ENCODE results near the gene MAMSTR.
"Not testable (repeated sequence)": the region's sequence is repeated elsewhere in the genome, so short reads cannot be mapped to it uniquely, and the experiment has no call there.

MAMSTR gene

GRCh38 chr19:48718106-48718505 is 1.4 kb downstream of the MAMSTR start:
- not testable (repeated sequence) for DNase-seq

GRCh38 chr19:48716562-48717291 is 2.8 kb downstream of the MAMSTR start:
- no peak for DNase-seq

GRCh38 chr19:48715681-48716171 is 3.8 kb downstream of the MAMSTR start:
- no peak for DNase-seq

DNA sequence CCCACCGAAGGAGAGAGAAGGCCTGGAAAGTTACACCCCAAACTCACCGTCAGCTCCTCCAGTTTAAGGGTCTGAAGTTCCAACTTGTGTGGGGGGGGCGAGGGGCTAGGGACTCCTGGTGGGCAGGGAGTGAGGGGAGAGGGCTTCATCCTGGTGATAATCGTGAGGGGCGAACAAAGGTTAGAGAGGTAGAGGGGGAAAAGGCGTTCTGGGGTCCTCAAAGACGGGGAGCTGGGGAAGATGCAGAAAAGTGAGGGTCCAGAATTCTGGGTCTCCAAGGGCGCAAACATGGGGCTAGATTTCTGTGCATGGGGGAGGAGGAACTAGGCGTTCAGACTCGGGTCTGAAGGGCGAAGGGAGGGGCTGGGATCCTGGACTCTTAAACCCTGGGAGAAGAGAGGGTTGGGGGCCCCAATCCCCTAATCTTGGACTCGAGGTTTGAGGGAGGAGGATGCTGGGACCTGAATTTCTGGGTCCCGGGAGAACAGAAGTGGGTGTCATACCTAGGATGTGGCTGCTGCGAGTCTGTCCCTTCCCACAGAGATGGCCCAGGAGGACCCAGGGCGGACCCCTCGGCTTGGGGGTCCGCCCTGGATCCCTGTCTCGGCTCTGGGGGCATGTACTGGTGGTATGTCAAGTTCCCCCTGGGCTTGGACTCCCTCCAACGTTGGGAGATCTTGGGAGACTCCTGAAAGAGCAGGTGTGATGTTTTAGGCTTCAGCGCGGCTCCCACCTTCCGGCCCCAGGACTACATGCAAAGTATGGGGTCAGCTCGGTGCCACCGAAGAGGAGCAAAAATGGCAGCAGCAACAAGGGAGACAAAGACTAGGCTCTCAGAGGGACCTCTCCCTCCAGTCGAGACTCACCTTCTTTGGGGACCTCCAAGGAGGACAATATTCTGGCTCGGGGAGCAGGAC is 4.5 kb downstream of the MAMSTR start:
- no peak for DNase-seq

GRCh38 chr19:48713864-48714755 is 5.4 kb downstream of the MAMSTR start:
- DNase-seq: peak; percentile 100

DNA sequence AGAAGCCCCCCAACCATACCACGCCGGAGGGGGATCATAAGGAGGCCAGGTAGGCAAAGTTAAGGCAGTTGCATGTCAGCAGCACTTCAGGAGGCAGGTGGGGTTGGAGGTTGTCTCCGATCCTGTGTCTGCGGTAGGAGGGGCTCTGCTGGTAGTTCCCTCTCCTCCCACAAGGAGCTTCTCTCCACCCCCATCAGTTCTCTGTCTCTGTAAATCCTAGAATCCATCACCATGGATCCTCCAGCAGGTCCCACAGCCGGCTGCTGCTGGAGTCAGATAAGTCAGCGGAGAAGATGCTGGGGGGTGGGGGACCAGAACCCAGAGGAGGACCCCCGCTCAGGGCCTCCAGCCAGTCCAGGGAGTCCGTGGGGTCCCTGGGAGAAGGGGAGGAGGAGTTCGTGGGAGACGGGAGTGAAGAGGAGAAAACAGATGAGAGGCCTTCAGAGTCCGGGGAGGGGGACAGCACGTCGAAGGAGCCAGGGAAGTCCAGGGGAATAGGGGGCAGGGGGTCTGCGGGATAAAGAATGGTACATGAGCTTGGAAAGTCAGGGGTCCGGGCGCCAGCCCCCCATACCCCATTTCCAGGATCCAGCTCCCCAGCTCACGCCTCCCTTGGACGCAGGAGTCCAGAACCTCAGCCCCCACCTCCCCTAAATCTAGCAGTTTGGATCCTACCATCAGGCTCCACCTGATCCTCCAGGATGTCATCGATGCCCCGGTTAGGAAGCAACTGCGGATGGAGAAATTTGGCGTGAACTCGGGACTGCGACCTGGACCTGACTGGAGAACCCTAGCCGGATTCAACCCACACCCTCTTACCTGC is 6.3 kb downstream of the MAMSTR start:
- no peak for DNase-seq

DNA sequence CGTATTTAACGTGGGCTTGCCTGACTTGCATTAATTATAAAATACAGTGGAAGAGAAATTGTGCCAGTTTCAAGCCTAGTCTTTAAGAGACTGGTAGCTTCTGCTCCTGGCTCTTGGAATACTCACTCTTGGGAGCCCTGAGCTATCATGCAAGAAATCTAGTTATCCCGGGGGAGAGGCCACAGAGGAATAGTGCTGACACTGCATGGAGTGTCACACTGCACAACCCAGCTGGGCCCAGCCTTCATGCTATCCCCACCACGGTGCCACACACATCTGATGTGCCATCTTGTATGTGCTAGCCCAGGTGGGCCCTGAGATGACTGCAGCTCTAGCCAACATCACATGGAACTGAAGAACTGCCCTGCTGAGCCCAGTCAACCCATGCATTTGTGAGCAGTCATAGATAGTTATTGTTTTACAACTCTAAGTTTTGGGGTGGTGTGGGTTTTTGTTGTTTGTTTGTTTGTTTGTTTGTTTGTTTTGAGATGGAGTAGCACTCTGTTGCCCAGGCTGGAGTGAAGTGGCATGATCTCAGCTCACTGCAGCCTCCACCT is 8.3 kb downstream of the MAMSTR start:
- DNase-seq: no peak

GRCh38 chr19:48708471-48708870 is 11.1 kb downstream of the MAMSTR start:
- DNase-seq: no peak

GRCh38 chr19:48705431-48705830 is 14.1 kb downstream of the MAMSTR start:
- DNase-seq: no peak

GRCh38 chr19:48703316-48703715 is 16.2 kb downstream of the MAMSTR start:
- no peak for DNase-seq

DNA sequence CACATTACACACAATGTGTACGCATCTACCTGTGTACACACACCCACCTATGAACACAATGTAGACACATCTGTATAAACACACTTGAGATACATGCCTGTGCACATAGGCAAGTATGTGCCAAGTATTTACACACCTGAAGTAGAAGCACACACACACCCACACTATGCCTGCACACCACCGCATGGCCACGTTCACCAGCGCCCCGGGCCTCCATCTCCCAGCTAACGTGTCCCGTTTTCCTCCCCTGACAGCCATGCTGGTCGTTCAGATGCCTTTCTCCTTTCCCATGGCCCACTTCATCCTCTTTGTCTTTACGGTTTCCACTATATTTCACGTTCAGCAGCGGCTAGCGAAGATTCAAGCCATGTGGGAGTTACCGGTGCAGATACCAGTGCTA is 16.8 kb downstream of the MAMSTR start:
- no peak for DNase-seq

- peak; percentile 49 for DNase-seq
Observed at GRCh38 chr19:48698046-48698445, 21.5 kb downstream of the MAMSTR start.

GRCh38 chr19:48696353-48697010 is 23.0 kb downstream of the MAMSTR start:
- no peak for DNase-seq

DNA sequence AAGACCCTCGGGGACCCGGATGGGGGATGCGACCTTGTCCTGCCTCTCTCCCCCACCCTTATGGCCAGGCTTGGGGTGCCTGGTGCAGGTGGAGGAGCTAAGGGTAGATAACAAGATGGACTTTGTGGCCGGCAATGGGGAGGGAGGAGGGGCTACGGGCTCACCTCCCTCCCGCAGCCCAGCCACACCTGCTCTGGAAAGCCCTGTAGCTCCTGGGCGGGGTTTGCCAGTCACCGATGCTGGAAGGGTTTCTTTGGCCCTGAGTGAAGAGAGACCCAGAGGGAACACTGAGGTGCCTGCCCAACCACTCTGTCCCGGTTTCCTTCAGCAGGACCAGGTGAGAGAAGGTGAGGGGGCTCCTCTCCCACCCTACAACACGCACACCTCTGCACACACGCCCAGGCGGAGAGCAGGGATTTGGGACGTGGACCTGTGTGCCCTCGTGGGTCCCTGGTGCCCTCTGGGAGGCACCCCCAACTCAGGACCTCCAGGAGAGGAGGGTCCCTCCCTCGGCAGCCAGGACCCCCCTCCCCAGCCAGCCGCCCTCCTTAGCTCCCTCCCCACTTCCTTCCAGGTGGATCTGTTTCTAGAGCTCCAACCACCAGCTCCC is 23.7 kb downstream of the MAMSTR start, which contains the start of gene FUT2:
FUT2 (plus strand) TSS at position 229 of the 610 bp plus-strand sequence. CDS start 6,986 bp downstream, outside the sequence.
- no peak for DNase-seq

- DNase-seq: not testable (repeated sequence)
Observed at GRCh38 chr19:48693629-48694028, 25.9 kb downstream of the MAMSTR start.

DNA sequence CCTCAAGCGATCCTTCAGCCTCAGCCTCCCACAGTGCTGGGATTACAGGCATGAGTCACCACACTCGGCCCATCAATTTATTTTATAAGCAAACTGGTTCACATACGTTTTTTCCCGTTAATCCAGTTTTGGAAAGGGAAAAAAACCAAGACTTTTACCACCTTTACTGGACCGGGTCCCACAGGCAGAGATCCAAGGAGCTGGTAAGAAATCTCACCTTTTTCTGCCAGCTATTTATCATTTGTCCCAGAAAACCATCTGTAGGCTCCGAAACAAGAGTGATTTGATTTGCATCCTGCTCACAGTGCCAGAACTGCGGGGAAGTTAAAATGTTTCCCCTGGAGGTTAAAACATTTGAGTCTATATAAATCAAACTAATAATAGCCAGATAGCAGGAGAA is 30.1 kb downstream of the MAMSTR start:
- DNase-seq: no peak

- no peak for DNase-seq
Observed at GRCh38 chr19:48687776-48688175, 31.7 kb downstream of the MAMSTR start.

GRCh38 chr19:48686637-48687036 is 32.9 kb downstream of the MAMSTR start:
- DNase-seq: not testable (repeated sequence)

DNA sequence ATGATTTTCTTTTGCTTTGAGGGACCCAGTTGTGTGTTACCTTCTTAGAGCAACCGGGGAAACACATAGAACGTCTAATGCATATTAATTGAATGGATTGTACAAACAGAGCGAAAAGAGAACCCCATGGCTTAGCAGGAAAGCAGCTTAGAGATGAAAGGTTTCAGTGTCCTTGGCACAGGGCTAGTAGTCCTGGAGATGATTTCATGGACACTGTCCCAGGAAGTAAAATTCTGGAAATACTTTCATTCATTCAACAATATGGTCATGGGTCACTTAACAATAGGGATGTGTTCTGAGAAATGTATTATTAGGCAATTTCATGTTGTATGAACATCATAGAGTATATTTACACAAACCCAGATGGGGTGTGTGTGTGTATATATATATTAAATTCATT is 33.4 kb downstream of the MAMSTR start:
- DNase-seq: no peak

DNA sequence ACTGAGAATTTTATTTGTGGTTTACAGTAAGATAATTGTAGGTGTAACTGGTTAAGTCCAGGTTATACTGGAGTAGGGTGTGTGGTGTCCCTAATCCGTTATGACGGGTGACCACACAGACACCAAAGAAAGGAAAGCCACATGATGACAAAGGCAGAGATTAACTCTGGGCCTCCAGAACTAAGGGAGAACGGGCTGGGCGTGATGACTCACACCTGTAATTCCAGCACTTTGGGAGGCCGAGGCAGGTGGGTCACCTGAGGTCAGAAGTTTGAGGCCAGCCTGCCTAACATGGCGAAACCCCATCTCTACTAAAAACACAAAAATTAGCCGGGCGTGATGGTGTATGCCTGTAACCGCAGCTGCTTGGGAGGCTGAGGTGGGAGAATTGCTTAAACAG is 33.9 kb downstream of the MAMSTR start:
- DNase-seq: no peak

Measured in GDM1 (cell line).